ENCODE data around the gene CACNB4. TPM values are rescaled to one million over a fixed set of nuclear protein-coding genes. Genes with fewer than 3 reads are reported as not detected.

The CACNB4 gene
- total RNA-seq, 1 experiment from 2014 or later, result not detected

DNA sequence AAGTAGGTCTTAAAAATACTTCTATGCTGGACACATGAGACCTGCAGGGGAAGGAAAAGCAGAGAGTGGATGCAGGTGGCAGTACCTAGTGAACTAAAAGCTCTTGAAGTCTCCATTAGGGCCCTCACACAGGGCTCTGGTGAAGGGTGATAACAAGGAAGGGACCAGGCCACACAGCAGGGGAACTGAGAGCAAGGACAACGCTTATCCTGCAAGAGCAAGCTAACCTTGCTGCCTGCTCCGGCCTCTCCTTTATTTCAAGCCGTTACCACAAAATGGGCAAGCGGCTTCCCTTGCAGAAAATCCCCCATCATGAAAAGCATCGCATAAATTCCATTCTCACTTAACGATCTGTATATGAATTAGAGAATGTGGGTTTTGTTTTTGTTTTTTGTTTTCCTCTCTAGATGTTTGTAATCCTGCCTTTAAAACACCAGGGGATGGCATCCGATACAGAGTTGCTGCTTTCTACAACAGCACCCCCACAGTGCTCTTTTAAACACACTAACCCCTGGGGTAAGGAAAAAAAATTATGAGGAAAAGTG lies 64.5 kb downstream of the CACNB4 start:
- Histone ChIP-seq H3K9ac (ENCODE audit: low read length) (no peak overlapping the region), H3K79me2 (ENCODE audit: low read length) (no peaks in the 10 kb centered on the region), H3K4me3 (ENCODE audit: low read length) (no peak overlapping the region), H2AFZ (ENCODE audit: low read length) (no peak overlapping the region), H4K20me1 (ENCODE audit: low read length) (no peaks in the 10 kb centered on the region), H3F3A (ENCODE audit: low read length, unreplicated experiment) (no peaks in the 10 kb centered on the region), H3K27ac (ENCODE audit: low read length) (no peak overlapping the region), H3K36me3 (ENCODE audit: low read depth, low read length) (no peaks in the 10 kb centered on the region), H3K9me3 (ENCODE audit: low read length) (no peaks in the 10 kb centered on the region), H3K27me3 (ENCODE audit: low read length) (no peaks in the 10 kb centered on the region), H3K9me2 (replicated peaks; ENCODE audit: low read length) (no peaks in the 10 kb centered on the region), H3K4me1 (ENCODE audit: insufficient read depth, low read length) (no peaks in the 10 kb centered on the region), H3K4me2 (ENCODE audit: low read length) (no peak overlapping the region)
- no TSS peak for BruUV-seq (replicated peaks)
- no peak for ATAC-seq
- ChIA-PET CTCF (no interaction called here), POLR2A (ENCODE audit: unreplicated experiment) (no interaction called here)
- intact Hi-C loops (cut with micrococcal nuclease), result loop anchor here (10.0 kb wide), 1 partner anchor 700 kb away; no protein-coding TSS in a partner anchor
- no peak for DNase-seq
- TF ChIP-seq EZH2phosphoT487 (IDR thresholded peaks at IDR 0.05; ENCODE audit: borderline replicate concordance, low read length), result no peak
- TF ChIP-seq EZH2 (IDR thresholded peaks at IDR 0.05; ENCODE audit: low read length, unreplicated experiment), result no peak
- TF ChIP-seq, protein P1, sequence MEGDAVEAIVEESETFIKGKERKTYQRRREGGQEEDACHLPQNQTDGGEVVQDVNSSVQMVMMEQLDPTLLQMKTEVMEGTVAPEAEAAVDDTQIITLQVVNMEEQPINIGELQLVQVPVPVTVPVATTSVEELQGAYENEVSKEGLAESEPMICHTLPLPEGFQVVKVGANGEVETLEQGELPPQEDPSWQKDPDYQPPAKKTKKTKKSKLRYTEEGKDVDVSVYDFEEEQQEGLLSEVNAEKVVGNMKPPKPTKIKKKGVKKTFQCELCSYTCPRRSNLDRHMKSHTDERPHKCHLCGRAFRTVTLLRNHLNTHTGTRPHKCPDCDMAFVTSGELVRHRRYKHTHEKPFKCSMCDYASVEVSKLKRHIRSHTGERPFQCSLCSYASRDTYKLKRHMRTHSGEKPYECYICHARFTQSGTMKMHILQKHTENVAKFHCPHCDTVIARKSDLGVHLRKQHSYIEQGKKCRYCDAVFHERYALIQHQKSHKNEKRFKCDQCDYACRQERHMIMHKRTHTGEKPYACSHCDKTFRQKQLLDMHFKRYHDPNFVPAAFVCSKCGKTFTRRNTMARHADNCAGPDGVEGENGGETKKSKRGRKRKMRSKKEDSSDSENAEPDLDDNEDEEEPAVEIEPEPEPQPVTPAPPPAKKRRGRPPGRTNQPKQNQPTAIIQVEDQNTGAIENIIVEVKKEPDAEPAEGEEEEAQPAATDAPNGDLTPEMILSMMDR (conservative IDR thresholded peaks at IDR 0.05; ENCODE audit: low read depth, low read length), result no peak

DNA sequence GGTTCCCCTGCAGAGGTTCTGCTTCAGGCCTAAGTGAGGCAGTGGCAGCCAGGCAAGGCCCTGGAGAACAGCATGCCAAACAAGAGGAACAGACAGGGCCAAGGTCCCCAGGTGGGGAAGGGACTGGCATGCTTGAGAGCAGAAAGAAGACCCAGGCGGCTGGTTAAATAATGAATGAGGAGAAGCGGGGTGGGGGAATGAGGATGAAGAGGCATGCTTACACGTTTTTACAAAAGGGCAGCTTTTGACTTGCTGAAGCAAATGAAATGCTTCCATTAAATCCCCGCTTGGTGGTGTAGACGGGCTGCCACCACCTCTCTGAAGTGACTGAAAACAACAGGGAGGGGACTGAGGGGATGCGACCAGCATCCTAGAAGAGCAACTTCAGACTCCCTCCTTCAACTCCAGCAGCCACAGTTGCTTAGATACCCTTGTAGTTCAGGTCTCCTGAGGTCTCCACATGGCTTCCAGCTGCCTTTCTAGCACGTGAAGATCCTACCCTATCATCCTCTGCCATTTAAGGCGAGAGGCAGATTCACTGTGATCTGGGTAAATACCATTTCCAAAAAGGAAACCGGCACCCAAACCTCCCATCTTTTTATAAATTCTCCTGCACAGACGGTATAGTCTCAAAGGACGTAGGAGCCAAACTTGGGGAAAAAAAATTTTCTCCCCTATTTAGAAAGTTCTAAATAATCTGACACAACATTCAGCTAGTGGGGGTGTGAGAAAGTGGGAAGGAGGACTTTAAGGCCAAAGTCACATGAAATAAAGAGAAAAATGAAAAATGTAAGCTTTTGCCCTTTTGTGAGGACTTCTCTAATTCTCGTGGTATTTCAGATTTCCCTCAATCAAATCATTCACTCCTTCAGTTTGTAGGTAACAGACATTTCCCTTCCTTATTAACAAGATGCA lies 65.6 kb downstream of the CACNB4 start:
- no peak overlapping the region for H3K4me2 ChIP-seq (ENCODE audit: low read length)
- CTCF ChIA-PET, result no interaction called here
- no peaks in the 10 kb centered on the region for H3K9me3 ChIP-seq (ENCODE audit: low read length)
- H3K4me3 ChIP-seq (ENCODE audit: low read length), result no peak overlapping the region
- no peak for ATAC-seq
- no peaks in the 10 kb centered on the region for H3K4me1 ChIP-seq (ENCODE audit: insufficient read depth, low read length)
- H3K9ac ChIP-seq (ENCODE audit: low read length), result no peak overlapping the region
- H2AFZ ChIP-seq (ENCODE audit: low read length), result no peak overlapping the region
- no peaks in the 10 kb centered on the region for H4K20me1 ChIP-seq (ENCODE audit: low read length)
- no peaks in the 10 kb centered on the region for H3K27me3 ChIP-seq (ENCODE audit: low read length)
- no peaks in the 10 kb centered on the region for H3K36me3 ChIP-seq (ENCODE audit: low read depth, low read length)
- no TSS peak for BruUV-seq (replicated peaks)
- no peak overlapping the region for H3K27ac ChIP-seq (ENCODE audit: low read length)
- no peaks in the 10 kb centered on the region for H3K9me2 ChIP-seq (replicated peaks; ENCODE audit: low read length)
- TF ChIP-seq, protein P1 (conservative IDR thresholded peaks at IDR 0.05; ENCODE audit: low read depth, low read length), result no peak
- TF ChIP-seq EZH2 (IDR thresholded peaks at IDR 0.05; ENCODE audit: low read length, unreplicated experiment) (no peak), EZH2phosphoT487 (IDR thresholded peaks at IDR 0.05; ENCODE audit: borderline replicate concordance, low read length) (no peak)
- no peaks in the 10 kb centered on the region for H3F3A ChIP-seq (ENCODE audit: low read length, unreplicated experiment)
- no peak for DNase-seq
- intact Hi-C loops (cut with micrococcal nuclease), result loop anchor here (10.0 kb wide), 1 partner anchor 702 kb away; no protein-coding TSS in a partner anchor
- H3K79me2 ChIP-seq (ENCODE audit: low read length), result no peaks in the 10 kb centered on the region
- POLR2A ChIA-PET (ENCODE audit: unreplicated experiment), result no interaction called here

All from PC-3 (cell line).